Body of pancreas (tissue), 4 donors: ENCODE results near the gene LCE2B. TPM values are rescaled to one million over a fixed set of nuclear protein-coding genes. Genes with fewer than 3 reads are reported as not detected.
A peak's percentile ranks its signal among the peaks of the same experiment; 100 is the strongest.
"Not testable (repeated sequence)": the region's sequence is repeated elsewhere in the genome, so short reads cannot be mapped to it uniquely, and the experiment has no call there.

ENCODE experiments used
- ATAC-seq: fragments of 150-250 bp; one replicate; pipeline ENCODE4 v1.9.1; 2016
- DNase-seq, 4 donors: peaks; one replicate each; pipeline ENCODE4 v3.0.0-alpha.2; 2019
- H3K27ac ChIP-seq, 4 donors: fragments of 200-600 bp; sonication (generic); 1 replicate in 3 of 4; 2 replicates in 1 of 4; pipeline versions ENCODE4 v1.5.1 to v1.6.1; 2016 to 2019; ENCODE audit warnings: mild to moderate bottlenecking in 1 of 4, mixed read lengths in 1 of 4, moderate library complexity in 1 of 4
- H3K27me3 ChIP-seq, 2 donors: fragments of 200-600 bp; sonication (generic); one replicate each; pipeline ENCODE4 v1.6.0; 2016; ENCODE audit warnings: mild to moderate bottlenecking in 1 of 2
- H3K36me3 ChIP-seq, 2 donors: fragments of 200-600 bp; sonication (generic); replicated peaks in 1 of 2; 2 replicates each; pipeline ENCODE4 v1.5.1; 2016; ENCODE audit warnings: low read depth in 2 of 2; ENCODE audit not compliant: insufficient read depth in 1 of 2
- H3K4me1 ChIP-seq: fragments of 200-600 bp; sonication (generic); one replicate; pipeline ENCODE4 v1.6.0; 2016
- H3K4me3 ChIP-seq, 2 donors: fragments of 200-600 bp; sonication (generic); 1 replicate in 1 of 2; 2 replicates in 1 of 2; pipeline ENCODE4 v1.5.1; 2016 to 2019
- H3K9me3 ChIP-seq, 3 donors: fragments of 200-600 bp; sonication (generic); 1 replicate in 2 of 3; 2 replicates in 1 of 3; pipeline ENCODE4 v1.5.1; 2016
- CTCF ChIP-seq, 7 experiments: fragments of 450-650 bp in 4 of 7; fragments of 200-600 bp in 3 of 7; sonication (generic) in 3 of 7; IDR thresholded peaks; one replicate each; pipeline ENCODE4 v1.5.1; 2016 to 2019; ENCODE audit warnings: antibody characterized with exemption in 7 of 7
- POLR2A ChIP-seq, 3 donors: fragments of 450-650 bp; IDR thresholded peaks; one replicate each; pipeline ENCODE4 v1.6.1; 2016; ENCODE audit warnings: antibody characterized with exemption in 3 of 3, mild to moderate bottlenecking in 2 of 3
- WGBS, 2 donors: methylation state at CpG; one replicate each; pipeline ENCODE4 v1.1.5; 2017; 5-methylcytosine and 5-hydroxymethylcytosine counted together
- intact Hi-C: fragments of 100-400 bp; cut with DNase I; formaldehyde crosslinking; loops from one replicate; pipeline ENCODE4 v1.15.1; 2023
- total RNA-seq, 2 donors: library from RNA; depleted of rRNA; stranded (reverse); fragments of >200 nt; gene quantifications; one replicate each; pipeline ENCODE4 v1.1.0, GENCODE V29; 2016

Gene LCE2B
- total RNA-seq, 2 donors from 2014 or later, result not detected

GRCh38 chr1:152654110-152654509, 31.8 kb upstream of the LCE2B start:
- peak; percentile 34 to 57 (median 40) for DNase-seq
- TF ChIP-seq POLR2A (IDR thresholded peaks at IDR 0.05), result no peak
- TF ChIP-seq CTCF (IDR thresholded peaks at IDR 0.05), result peak in 6 of 7 experiments; percentile 38 to 61 (median 53)
- no peaks in the 10 kb centered on the region for H3K36me3 ChIP-seq
- H3K27ac ChIP-seq, result no peak overlapping the region
- no peaks in the 10 kb centered on the region for H3K9me3 ChIP-seq
- no peak overlapping the region for H3K4me3 ChIP-seq
- no peaks in the 10 kb centered on the region for H3K4me1 ChIP-seq
- WGBS, 2 donors, result 29 to 31% methylated on average over 10 of the region's 10 CpGs
- ATAC-seq, result peak; percentile 52
- H3K27me3 ChIP-seq, result no peaks in the 10 kb centered on the region
- intact Hi-C loops, result no loop called here

GRCh38 chr1:152656459-152656858, 29.5 kb upstream of the LCE2B start:
- Histone ChIP-seq H3K4me1 (no peaks in the 10 kb centered on the region), H3K4me3 (no peak overlapping the region), H3K36me3 (no peaks in the 10 kb centered on the region), H3K27me3 (no peaks in the 10 kb centered on the region), H3K9me3 (no peaks in the 10 kb centered on the region), H3K27ac (no peak overlapping the region)
- WGBS, 2 donors, result 33 to 51% methylated on average over 1 to 2 of the region's 2 CpGs
- intact Hi-C loops, result no loop called here
- TF ChIP-seq POLR2A (IDR thresholded peaks at IDR 0.05), result no peak
- TF ChIP-seq CTCF (IDR thresholded peaks at IDR 0.05), result no peak
- no peak for DNase-seq
- ATAC-seq, result no peak

DNA sequence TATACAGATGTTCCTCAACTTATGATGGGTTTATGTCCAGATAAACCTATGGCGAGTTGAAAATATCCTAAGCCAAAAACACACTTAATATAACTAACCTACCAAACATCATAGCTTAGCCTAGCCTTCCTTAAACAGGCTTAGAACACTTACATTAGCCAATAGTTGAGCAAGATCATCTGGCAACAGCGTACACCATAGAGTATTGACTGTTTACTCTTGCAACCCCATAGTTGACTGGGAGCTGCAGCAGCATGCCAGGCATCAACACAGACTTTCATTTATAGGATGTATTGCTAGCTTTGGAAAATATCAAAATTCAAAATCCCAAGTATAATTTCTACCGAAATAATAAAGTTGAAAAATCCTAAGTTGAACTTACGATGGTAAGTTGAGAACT, 28.2 kb upstream of the LCE2B start:
- 61 to 70% methylated on average over 4 of the region's 4 CpGs for WGBS, 2 donors
- TF ChIP-seq POLR2A (IDR thresholded peaks at IDR 0.05) (no peak), CTCF (IDR thresholded peaks at IDR 0.05) (no peak)
- no peaks in the 10 kb centered on the region for H3K4me1 ChIP-seq
- intact Hi-C loops, result no loop called here
- no peak for DNase-seq
- no peaks in the 10 kb centered on the region for H3K36me3 ChIP-seq
- no peak overlapping the region for H3K4me3 ChIP-seq
- H3K27ac ChIP-seq, result no peak overlapping the region
- no peaks in the 10 kb centered on the region for H3K27me3 ChIP-seq
- no peaks in the 10 kb centered on the region for H3K9me3 ChIP-seq
- ATAC-seq, result no peak

DNA sequence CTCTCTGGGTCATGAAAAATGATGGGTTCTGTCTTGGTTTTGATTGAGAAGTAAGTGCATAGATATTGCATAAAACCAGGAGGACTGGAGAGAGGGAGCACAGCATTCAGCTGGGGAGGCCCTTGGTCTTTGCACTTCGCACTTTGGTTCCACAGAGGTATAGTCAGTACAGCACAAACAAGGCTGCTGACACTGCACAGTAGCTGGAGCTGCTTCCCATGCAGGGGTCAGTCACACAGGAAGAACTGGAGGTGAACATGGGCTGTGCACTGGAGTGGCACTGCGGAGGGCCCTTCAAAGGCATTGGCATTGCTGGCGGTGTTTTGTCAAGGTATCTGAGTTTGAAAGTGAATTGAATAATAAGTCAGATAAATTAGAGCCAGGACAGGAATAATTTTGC, 27.3 kb upstream of the LCE2B start:
- intact Hi-C loops, result no loop called here
- H3K27ac ChIP-seq, result no peak overlapping the region
- no peaks in the 10 kb centered on the region for H3K4me1 ChIP-seq
- no peaks in the 10 kb centered on the region for H3K27me3 ChIP-seq
- no peaks in the 10 kb centered on the region for H3K36me3 ChIP-seq
- TF ChIP-seq POLR2A (IDR thresholded peaks at IDR 0.05) (no peak), CTCF (IDR thresholded peaks at IDR 0.05) (no peak)
- 90 to 92% methylated on average over 3 of the region's 3 CpGs for WGBS, 2 donors
- no peaks in the 10 kb centered on the region for H3K9me3 ChIP-seq
- DNase-seq, result no peak
- no peak overlapping the region for H3K4me3 ChIP-seq
- no peak for ATAC-seq

GRCh38 chr1:152663098-152663497, 22.8 kb upstream of the LCE2B start, which contains the start of gene LCE2D:
TSS of gene LCE2D (plus strand) at chr1:152663380. CDS start at chr1:152664106, 726 bp downstream.
- ATAC-seq (no peak), DNase-seq (no peak)
- 46 to 57% methylated on average over 3 of the region's 3 CpGs for WGBS, 2 donors
- no peaks in the 10 kb centered on the region for H3K9me3 ChIP-seq
- intact Hi-C loops, result no loop called here
- H3K4me1 ChIP-seq, result no peaks in the 10 kb centered on the region
- H3K27me3 ChIP-seq, result no peaks in the 10 kb centered on the region
- no peak within 1 kb of the TSS for H3K27ac ChIP-seq
- no peak within 1 kb of the TSS for H3K4me3 ChIP-seq
- TF ChIP-seq CTCF (IDR thresholded peaks at IDR 0.05), result no peak
- TF ChIP-seq POLR2A (IDR thresholded peaks at IDR 0.05), result no peak
- no peaks in the 10 kb centered on the region for H3K36me3 ChIP-seq

GRCh38 chr1:152666171-152666570, 19.8 kb upstream of the LCE2B start:
- H3K4me1 ChIP-seq, H3K9me3 ChIP-seq, ATAC-seq, H3K27ac ChIP-seq, H3K27me3 ChIP-seq, DNase-seq, H3K36me3 ChIP-seq, H3K4me3 ChIP-seq, intact Hi-C loops: not testable (repeated sequence)
- WGBS, 2 donors, result 66 to 71% methylated on average over 1 of the region's 1 CpG
